Islet precursor cell (in vitro differentiated cells): ENCODE results near the gene CD300H.
"Not testable (repeated sequence)": the region's sequence is repeated elsewhere in the genome, so short reads cannot be mapped to it uniquely, and the experiment has no call there.

Experiments
- DNase-seq: peaks from one replicate; pipeline ENCODE4 v3.0.0-alpha.2; 2018

CD300H gene

GRCh38 chr17:74584292-74585060 is 17.2 kb upstream of the CD300H start:
- no peak for DNase-seq

- no peak for DNase-seq
Measured at GRCh38 chr17:74582633-74583032, 15.3 kb upstream of the CD300H start.

DNA sequence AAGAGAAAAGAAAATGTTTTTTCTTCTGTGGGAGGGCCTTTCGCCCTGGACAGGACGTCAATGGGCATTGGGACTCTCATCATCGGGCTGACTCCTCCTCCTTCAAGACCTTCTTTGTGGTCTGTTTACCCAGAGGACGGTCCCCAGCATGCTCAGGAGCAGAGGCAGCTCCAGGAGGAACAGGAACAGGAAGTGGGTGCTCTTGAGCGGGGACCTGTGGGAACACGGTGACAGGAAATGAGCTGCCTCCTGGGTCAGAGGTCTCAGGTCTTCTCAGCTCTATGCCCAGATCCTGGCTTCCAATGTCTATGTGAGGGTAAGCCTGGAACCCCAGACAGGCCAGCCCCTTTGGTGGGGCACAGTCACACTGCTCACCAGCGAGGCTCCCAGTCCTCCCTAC is 12.6 kb upstream of the CD300H start:
- DNase-seq = no peak

DNA sequence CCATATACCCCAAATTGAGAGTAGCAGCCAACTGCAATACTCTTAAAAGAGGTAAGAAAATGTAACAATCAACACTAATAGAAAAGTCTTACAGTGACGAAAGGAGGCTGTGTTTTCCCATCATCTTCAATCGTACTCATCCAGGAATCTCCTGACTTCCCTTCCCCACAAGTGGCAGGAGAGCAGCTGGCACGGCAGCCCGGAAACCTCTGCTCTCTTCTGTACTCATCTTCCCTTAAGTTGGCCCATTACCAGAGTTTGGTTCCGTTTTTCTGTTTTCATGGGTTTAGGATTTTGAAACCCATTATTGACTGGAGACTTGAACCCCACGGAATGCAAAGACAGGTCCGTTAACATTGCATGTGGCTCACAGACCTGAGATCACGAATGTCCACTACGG is 11.7 kb upstream of the CD300H start:
- no peak for DNase-seq

DNA sequence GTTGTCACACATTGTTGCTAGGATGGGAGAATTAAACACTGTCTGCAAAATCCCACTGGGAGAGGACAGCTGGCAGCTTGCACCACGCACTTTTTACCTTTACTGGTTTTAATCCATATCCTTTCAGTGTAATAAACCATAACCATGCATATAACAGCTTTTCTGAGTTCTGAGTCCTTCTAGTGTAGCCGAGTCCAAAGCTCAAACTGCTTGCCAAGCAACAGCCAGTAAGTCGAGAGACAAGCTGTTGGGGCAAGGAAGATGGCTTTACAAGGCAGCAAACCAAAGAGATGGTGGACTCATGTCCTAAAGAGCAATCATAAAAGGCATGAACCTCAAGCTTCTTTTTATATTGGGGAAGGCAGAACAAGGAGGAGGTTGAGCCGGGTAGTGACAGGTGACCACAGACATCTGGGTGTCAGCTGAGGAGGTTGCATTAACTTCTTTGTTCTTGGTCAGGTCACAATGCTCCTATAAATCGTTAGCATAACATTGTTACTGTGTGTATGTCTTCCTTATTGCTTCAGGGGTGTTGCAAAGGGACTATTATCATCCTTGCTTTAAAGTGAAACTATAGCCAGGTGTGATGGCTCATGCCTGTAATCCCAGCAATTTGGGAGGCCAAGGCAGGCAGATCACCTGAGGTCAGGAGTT is 7.3 kb upstream of the CD300H start:
- no peak for DNase-seq

DNA sequence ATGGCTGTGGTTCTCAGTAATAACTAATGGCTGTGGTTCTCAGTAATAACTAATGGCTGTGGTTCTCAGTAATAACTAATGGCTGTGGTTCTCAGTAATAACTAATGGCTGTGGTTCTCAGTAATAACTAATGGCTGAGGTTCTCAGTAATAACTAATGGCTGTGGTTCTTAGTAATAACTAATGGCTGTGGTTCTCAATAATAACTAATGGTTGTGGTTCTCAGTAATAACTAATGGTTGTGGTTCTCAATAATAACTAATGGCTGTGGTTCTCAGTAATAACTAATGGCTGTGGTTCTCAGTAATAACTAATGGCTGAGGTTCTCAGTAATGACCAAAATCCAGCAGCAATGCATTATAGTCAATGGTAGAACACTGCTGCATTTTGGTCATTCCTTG is 6.3 kb upstream of the CD300H start:
- DNase-seq = not testable (repeated sequence)

DNA sequence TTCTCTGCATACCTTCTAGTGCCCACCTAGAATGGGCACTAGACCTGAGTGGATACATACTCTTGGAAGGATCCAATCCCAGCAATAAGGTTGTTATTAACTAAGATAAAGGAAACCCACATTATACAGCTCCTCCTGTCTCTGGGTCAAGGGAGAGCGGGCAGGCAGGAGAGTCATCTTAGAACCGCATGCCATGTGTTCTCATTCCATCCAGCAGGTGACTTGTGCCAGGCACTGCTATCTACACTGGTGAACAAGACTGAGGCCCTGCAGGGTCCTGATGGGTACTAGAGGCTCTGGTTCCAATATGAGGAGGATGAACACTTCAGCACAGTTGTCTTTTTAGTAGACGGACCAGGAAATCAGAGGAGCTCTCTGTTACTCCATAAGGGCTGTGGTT is 5.9 kb upstream of the CD300H start:
- DNase-seq = no peak

- DNase-seq = no peak
Measured at GRCh38 chr17:74571621-74572270, 4.4 kb upstream of the CD300H start.

GRCh38 chr17:74569020-74570003 is 2.0 kb upstream of the CD300H start:
- peak; percentile 95 for DNase-seq

DNA sequence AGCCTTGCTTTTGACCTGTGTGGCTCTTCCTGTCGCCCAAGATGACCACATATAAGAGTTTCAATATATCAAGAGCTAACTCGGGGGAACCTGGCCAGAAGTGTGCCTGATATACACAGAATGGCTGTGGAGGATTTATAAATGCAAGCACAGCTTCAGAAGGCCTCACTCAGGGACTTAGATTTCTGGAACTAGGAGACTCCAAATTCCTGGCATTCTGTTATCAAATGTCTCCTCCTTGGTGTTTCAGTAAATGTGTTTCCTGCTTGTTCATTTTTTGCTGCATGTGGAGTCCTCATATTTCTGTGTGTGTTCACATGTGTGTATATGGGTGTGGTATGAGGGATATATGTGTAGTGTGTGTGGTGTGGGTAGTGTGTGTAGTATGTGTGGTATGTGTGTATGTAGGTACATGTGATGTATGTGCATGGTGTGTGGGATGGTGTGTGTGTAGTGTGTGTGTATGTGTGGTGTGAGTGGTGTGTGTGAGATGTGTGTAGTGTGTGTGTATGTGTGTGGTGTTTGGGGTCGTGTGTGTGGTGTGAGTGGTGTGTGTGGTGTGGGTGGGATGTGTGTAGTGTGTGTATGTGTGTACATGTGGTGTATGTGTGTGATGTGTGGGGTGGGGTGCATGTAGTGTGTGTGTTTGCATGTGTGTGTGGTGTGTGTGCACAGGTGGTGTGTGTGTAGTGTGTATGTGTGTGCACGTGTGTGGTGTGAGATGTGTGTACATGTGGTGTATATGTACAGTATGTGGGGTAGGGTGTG is 981 bp upstream of the CD300H start:
- no peak for DNase-seq

GRCh38 chr17:74566132-74566753 is 1.1 kb downstream of the CD300H start:
- peak; percentile 82 for DNase-seq

- DNase-seq = no peak
Measured at GRCh38 chr17:74565126-74565525, 2.2 kb downstream of the CD300H start.

- DNase-seq = no peak
Measured at GRCh38 chr17:74563358-74563757, 4.0 kb downstream of the CD300H start.

DNA sequence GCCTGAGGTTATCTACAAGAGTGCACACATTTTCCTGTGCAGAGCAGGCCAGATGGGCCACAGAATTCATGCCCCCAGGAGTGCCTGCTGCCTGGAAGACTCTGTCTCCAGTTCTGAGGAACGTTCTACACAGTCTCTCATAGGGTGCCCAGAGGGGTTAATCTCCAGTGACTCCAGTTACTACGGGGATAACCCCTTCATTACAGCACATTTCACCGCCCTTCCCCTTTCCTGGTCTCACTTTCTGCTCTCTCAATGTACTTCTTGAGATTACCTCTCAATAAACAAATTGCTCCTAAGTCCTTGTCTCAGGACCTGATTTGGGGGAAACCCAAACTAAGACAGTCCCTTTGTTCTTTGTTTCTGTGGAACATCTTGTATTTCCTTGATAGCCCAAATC is 5.7 kb downstream of the CD300H start:
- DNase-seq = no peak

DNA sequence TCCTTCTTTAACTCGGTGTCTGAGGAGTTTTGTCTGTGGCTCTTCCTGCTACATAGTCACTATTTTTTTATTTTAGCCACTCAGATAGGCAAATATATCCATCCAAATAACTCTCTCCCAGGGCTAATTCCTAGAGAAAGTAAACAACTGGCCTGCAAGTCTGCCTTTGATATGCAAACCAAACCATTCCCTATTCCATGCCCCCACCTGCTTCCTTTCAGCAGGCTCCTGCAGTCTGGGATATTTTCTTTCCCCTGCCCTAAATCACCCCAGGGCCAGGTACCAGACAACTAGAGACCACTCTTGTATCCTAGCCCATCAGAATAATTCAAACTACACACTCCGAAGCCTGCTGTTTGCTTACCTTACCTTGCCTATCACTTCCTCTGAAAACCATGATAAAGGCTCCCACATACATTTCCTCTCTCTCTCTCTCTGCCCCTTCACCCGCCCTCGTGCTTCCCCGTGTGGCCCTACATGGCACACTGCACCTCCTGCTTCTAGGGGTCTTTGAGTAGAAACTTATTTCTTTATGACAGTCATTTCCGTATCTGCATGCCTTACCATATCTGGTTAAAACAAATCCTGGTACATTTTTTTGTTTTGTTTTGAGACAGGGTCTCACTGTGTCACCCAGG is 8.3 kb downstream of the CD300H start:
- DNase-seq = no peak

DNA sequence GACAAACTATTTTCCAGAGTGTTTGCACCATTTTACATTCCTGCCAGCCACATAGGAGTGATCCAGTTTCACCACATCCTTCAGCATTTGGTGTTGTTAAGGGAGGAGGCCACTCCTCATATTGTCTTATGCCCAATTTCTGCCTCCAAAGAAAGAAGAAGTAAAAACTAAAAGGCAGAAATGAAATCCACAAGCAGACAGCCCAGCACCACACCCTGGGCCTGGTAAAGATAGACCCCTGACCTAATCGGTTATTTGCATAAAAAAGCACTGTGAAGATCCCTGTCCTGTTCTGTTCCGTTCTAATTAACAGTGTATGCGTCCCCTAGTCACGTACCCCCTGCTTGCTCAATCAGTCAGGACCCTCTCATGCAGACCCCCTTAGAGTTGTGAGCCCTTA is 8.9 kb downstream of the CD300H start:
- not testable (repeated sequence) for DNase-seq

GRCh38 chr17:74555427-74555940 is 11.8 kb downstream of the CD300H start:
- no peak for DNase-seq

DNA sequence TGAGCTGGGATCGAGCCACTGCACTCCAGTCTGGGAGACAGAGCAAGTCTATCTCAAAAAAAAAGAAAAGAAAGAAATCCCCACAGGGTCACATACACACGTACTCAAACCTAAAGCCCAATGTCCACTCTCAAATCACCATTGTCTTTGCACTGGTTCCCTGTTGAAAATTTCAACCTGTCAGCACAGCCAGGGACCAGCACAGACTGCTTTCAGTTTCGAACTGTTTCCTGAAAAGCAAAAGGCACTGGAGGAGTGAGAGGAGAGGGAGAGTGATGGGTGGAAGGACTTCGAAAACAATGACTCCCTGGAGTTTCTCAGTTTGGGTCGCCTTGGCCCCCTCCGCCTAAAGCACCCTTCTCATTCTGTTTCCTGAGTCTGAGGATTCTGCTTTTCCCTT is 12.4 kb downstream of the CD300H start:
- no peak for DNase-seq

DNA sequence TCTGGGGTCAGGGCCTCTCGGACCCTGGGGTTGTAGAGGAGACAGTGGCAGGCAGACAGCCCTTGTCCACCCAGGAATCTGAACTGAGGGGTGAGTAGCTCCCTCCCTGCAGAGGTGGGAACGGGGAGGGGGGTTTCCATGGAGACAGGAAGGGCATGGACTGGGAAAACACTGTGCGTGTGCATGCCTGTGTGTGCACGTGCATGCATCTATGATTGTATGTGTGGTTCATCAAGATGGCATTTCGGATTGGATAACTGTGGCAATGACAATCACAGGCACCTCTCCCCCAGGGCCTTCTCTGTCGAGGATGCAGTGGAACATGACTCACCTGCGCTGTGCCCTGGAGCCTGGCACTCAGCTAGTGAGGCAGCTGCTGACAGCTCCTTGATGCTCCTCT is 15.3 kb downstream of the CD300H start:
- DNase-seq = no peak

DNA sequence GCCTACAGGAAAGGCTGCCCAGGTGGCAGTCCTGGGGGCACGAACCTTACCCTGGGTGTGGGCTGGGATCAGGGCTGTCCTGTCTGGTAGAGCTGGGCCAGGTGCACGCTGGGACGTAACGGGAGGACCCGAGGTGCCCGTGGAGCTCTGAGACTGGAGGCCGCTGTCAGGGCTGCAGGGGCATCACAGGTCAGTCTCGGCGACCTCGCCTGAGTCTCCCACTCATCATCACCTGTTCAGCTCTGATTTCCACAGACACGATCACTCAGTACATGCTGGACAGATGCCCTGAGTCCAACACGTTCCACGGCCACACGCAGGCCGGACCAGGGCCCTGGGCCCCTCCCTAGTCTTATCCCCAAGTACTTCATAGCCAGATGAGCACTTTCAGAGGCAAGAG is 16.7 kb downstream of the CD300H start:
- no peak for DNase-seq

- no peak for DNase-seq
Measured at GRCh38 chr17:74549343-74549742, 18.0 kb downstream of the CD300H start.
